Sciatic nerve (tissue), 2 donors: ENCODE results near the gene RHBDF2. TPM values are rescaled to one million over a fixed set of nuclear protein-coding genes. Genes with fewer than 3 reads are reported as not detected.

Experiments used
- ATAC-seq: fragments of 200-7000 bp; cut with Tn5 transposase; one replicate; pipeline ENCODE4 v1.9.1; 2020; ENCODE audit warnings: mild to moderate bottlenecking, moderate library complexity
- DNase-seq: peaks from one replicate; pipeline ENCODE4 v3.0.0-alpha.2; 2020; ENCODE audit warnings: low spot score
- intact Hi-C: fragments of 100-400 bp; cut with DNase I; formaldehyde crosslinking; loops from one replicate; pipeline ENCODE4 v1.14.2; 2022
- total RNA-seq: library from RNA; stranded (reverse); fragmentation: NEBNext Ultra II Directional; extraction: Animal tissue kit (Norgen Biotek cat#: 25700); gene quantifications from one replicate; pipeline ENCODE4 v1.2.1, GENCODE V29; 2021
- donor health status: DM: no; HTN: no; CAD: no.
- donor health status: DM: no; HTN: no; CAD: no.

The RHBDF2 gene
- total RNA-seq, 1 donor from 2014 or later, result 37.9 TPM

DNA sequence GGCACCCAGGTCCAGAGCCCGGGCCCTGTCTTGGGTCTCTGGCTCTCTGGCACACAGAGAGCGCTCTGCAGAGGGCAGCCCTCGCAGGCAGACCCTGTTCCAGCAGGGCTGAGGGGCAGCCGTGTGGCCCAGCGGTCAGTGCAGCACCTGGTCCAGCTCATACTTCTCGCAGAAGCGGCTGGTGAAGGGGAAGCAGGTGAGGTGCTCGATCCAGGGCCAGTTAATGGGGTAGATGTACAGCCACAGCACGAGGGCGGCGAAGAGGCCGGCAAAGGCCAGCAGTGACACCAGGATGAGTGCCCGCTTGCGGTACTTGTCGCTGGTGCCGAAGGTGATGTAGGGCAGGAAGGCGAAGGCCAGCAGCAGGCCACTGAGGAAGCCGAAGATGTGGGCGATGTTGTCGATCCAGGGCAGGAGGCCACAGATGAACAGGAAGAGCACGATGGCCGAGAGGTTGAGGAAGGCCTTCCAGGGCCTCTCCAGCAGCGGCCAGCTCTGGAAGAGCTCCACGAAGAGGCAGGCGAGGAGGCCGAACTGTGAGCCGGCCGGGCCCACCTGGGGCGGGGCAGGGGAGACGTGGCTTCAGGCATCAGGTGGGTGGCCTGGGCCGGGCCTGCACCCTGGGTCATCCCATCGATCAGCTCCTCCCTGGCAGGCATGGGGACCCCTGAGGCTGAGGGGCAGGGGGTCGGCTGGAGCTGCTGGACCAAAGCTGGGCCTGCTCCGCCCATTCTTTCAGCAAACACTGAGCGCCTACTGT is 29.5 kb downstream of the RHBDF2 start:
- intact Hi-C loops, result no loop called here
- DNase-seq (no peak), ATAC-seq (no peak)

DNA sequence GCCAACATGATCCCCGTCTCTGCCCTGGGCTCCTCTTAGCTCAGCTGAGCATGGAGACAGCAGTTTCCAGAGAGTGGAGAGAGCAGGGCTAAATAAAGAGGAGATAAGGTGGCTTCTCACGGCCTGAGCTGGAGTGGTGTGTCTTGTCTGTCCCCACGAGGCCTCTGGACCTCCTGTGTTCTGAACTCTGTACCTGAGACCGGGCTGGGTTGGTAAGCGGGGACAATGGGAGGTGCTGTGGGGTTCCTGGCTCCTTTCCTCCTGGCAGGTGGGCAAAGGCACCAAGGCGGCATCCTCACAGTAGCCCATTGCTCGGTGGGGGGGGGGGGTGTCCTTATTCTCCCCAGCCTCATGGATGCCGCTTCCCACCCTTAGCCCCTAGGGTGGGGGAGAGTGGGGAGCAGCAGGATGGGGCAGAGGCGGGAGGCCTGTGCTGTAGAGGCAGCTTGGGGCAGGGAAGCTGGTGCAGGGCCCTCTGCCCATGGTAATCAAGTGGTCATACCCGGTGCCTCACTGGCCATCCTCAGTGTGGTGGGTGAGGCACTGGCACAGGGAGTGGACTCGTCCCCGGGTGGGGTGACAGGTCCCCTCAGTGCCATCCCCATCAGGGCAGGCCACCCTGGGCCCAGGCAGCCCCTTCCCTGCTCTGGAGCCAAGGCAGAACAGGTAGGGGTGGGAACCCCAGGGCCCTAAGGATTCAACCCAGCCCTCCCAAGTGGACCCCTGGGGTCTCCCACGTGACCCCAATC is 31.1 kb downstream of the RHBDF2 start:
- no peak for ATAC-seq
- DNase-seq, result no peak
- intact Hi-C loops, result loop anchor here (5.0 kb wide), 1 partner anchor 37 kb away; no protein-coding TSS in a partner anchor

DNA sequence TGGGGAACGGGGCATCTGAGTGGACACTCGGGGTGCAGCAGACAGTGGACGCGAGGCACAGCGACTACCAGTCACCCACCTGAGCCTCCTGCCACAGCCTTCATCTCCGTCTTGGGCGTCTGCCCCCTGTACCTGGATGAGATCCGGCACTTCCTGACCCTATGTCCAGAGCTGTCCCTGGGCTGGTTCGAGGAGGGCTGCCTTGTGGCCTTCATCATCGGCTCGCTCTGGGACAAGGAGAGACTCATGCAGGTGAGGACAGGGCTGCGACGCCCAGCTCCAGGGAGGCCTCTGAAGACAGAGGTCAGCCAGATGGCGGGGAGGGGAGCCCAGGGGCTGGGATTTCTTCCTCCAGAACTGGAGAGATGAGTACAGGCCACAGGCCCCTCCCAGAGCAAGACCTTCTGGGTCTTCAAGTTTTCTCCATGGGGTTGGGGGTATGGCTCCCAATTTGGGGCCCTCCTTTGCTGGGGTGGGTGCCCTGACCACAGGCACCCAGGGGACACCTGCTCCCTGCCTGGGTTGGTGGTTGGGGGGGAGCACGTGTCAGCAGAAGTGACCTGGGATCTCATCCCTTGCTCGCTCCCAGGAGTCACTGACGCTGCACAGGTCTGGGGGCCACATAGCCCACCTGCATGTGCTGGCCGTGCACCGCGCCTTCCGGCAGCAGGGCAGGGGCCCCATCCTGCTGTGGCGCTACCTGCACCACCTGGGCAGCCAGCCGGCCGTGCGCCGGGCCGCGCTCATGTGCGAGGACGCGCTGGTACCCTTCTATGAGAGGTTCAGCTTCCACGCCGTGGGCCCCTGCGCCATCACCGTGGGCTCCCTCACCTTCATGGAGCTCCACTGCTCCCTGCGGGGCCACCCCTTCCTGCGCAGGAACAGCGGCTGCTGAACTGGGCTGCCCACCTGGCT is 31.9 kb downstream of the RHBDF2 start:
- intact Hi-C loops, result loop anchor here (5.0 kb wide), 1 partner anchor 38 kb away; no protein-coding TSS in a partner anchor
- DNase-seq (no peak), ATAC-seq (no peak)

DNA sequence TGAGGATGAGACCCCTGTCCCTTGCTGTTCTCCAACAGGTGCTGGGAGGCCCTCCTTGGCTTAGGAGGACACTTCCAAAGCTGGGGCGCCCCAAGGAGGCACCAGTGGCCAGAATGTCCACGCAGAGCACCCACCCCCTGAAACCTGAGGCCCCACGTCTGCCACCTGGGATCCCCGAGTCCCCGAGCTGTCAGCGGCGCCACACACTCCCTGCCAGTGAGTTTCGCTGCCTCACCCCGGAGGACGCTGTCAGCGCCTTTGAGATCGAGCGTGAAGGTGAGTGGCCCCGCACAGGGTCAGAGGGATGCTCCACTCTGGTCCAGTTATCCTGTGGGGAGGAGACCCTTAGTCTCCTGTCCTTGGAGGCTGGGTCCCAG is 32.6 kb downstream of the RHBDF2 start:
- no peak for DNase-seq
- intact Hi-C loops, result loop anchor here (5.0 kb wide), 1 partner anchor 39 kb away; no protein-coding TSS in a partner anchor
- no peak for ATAC-seq

DNA sequence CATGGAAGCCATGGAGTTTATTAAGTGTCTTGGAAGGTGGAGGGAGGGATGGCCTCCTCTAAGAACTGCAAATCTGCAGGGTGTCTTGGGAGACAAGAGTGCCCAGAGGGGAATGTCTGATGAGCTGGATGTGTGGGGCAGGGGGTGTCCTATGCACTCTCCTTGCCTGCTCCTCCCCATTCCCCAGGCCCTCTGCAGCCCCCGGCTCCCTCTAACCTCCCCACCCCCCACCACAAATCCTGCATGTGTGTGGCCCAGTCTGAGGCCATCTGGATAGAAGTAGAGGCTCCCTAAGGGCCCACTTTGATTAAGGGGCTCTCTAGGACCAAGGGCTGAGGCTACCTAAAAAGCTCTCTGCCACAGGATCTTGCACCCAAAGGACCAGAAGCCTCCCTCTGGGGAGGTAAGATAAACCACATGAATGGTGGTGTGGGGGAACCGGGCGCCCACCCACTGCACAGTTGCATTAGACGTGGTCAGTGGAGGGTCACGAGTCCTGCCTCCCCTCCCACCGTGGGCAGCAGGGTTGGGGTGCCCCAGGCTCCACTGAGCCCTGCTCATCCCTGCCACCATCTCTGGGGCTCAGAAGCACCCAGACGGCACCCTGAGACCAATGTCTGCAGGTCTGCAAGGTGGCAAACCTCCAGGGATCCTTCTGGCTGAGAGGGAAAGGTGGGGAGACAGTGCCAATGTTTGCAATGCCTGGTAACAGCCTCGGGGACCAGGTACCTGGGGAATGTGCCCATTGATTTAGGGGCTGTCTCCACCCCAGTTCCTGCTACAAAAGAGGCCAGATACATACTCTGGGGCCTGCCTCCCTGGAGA is 33.2 kb downstream of the RHBDF2 start:
- DNase-seq (no peak), ATAC-seq (no peak)
- intact Hi-C loops, result loop anchor here (5.0 kb wide), 1 partner anchor 39 kb away; no protein-coding TSS in a partner anchor

DNA sequence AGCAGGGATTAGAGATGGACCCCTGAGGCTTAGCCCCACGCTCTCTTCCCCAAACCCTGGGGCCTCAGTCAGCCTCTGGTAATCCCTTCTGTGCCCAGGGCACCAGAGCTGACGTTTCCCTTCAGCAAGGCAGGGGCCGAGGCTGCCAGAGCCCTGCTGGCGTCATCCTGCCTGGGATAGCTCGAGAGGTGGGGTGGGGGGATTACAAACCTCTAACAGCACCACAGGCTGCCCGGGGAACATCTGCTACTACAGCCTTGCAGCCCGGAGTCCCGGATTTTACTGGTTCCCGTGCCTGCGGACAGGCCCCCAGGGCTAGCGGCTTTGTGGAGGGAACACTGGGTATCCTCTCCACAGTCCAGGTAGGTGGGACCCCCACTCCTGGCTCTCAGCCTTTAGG is 33.9 kb downstream of the RHBDF2 start, which contains the start of gene AANAT:
Gene AANAT, plus strand, starts transcription at position 238 of the 400 bp plus-strand sequence. CDS start 1,144 bp downstream, outside the sequence.
- DNase-seq (no peak), ATAC-seq (no peak)
- intact Hi-C loops, result loop anchor here (5.0 kb wide), 1 partner anchor 40 kb away; no protein-coding TSS in a partner anchor

DNA sequence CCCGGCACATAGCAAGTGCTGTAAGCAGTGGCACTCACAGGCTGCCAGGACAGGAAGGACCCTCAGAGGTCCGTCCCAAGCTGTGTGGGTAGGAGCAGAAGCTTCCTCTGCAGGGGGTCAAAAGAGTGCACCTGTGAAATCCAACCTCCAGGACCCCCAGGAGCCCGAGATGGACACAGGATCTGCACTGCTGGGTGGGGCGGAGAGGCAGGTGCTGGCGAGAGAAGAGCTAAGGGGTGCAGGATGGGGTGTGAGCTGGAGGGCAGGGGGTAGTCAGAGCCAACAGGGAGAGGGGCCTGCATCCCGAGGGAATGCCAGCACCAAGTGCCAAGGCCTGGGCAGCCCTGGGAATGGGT is 34.5 kb downstream of the RHBDF2 start:
- intact Hi-C loops, result loop anchor here (5.0 kb wide), 1 partner anchor 41 kb away; no protein-coding TSS in a partner anchor
- DNase-seq (no peak), ATAC-seq (no peak)

DNA sequence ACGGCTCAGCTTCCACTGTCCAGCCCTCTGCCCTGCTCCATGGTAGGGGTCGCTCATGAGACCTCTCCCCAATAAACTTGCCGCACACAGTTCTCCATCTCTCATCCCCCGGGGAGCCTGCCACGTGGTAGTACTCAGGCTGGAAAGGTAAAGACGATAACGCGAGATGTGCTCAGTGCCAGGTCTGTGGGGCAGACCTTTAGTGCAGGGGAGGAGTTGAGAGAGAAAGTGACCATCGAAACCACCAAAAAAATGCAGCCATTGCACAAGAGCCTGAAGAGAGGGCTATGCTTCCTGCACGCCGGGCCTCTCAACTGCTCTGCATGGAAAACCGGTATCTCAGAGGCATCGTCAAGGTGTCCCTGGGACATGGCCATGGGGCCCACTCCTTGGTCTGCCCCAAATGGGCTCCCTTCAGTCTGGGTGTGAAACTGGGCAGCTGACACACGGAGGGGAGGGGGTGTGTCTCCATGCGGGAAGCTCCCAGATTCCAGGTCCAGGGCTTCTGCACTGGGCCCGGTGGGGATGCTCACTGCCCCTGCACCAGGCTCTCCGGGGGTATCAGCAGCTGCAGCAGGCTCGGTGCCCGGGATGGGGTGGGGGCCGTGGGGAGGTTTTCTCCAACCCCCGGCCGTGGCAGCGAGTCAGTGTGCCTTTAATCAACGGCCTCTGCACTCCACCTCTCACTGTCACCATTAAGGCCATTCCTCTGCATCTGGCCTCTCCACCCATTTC is 38.5 kb downstream of the RHBDF2 start:
- intact Hi-C loops, result no loop called here
- ATAC-seq (no peak), DNase-seq (no peak)

DNA sequence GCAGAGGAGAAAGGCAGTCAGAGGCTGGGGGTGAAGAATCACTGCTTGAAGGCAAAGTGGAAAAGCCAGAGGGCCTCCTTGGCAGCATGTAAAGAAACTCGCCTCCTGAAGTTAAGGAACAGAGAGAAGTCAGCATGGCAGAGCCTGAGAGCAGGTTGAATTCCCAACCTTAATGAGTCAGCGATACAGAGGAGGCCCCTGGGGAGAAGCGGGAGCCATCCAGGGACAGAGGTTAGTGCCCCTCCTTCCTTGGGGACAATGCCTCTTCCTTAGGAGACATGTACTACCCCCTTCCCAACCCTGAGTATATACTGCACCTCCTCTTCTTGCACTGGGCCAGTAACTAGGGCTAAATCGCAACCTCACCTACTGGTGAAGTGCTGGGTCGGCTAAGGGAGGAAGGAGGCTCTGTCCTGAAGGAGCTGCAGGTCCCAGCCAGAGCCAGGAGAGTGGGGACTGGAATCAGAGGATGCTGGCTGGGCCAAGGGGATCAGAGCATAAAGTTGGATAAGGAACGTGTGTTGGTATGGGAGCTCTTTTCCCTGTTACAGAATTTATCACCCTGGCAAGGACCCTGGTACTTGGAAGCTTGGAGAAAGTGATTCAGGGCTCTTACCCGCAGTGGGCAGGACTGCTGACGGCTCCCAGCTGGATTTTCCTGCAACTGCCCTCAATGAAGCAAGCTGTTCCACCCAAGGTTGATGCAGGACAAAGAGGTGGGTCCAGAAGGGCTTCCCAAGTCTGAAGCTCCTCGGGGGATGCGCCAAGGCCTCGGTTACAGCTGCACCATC is 39.3 kb downstream of the RHBDF2 start:
- intact Hi-C loops, result no loop called here
- DNase-seq (no peak), ATAC-seq (no peak)

DNA sequence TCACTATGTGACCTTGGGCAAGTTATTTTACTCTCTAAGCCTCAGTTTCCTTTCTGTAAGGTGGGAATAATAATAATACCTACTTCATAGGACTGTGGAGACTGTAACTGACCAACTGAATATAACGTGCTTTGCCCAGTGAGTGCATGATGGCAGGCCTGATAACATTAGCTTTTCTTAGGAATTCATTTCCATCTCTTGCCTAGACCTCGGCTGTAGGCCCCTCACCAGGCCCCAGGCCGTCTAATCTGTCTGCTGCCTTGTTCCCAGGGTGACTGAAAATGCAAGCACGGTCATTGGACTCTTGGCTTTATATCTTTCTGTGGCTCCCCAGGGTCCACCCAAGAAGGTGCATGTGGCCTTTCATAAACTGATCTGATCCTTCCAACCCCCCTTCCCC is 41.5 kb downstream of the RHBDF2 start:
- intact Hi-C loops, result no loop called here
- no peak for ATAC-seq

DNA sequence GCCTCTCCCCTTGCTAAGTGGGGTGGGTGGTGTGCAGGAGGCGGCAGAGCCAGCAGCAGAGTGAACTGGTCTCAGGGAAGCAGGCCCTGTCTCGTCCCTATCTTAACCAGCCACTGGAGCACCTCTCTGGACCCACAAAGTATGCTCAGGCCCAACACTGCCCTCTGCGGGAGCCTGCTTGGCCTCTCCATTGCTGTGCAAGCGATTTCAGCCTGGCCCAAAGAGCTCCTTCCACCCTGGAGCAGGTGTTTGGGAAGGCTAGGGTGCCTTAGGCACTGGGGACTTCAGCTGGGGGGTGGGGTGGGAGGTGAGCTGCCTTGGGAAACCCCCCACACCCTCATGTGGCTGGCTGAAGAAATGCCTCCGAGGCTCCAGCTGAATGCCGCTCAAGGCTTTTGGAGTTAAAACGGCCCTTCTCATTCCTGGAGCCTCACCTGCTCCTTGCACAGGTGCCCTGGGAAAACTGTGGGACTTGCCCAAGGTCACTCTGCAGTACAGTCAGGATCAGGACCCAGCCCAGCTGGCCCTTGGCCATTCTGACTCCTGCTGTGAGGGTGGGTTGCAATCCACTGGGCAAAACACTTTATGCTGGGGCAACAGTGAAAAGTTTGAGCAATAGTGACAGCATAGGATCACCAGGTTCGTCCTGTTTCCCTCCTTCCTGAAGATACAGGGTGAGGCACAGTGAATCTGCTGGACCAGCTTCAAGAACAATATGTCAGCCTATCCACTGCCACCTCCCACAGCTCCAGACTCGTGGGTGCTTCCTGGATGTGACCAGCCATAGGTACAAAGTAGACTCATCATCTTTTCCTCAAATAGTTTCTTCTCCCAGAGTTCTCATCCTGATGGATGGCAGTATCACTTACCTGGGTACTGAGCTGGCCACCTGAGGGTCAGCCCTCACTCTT is 42.4 kb downstream of the RHBDF2 start:
- ATAC-seq (peak; percentile 31), DNase-seq (no peak)
- intact Hi-C loops, result no loop called here

More for the DNA sequence above, 41.5 kb downstream of the RHBDF2 start:
- DNase-seq, result no peak

DNA sequence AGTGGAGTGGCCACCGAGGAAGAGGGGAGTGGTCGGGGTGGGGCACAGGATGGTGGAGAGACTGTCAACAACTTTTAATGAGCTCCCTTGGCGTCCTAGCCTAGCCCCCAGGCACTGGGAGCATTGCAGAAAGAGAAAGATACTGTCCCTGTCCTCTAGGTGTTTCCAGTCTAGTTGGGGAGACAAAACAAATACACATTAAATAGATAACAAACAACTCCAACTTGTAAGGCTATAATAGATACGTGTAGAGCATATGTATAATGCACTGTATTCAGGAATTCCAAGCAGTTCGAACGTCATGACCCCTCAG is 47.8 kb downstream of the RHBDF2 start:
- intact Hi-C loops, result no loop called here
- ATAC-seq, result no peak
- DNase-seq, result no peak

DNA sequence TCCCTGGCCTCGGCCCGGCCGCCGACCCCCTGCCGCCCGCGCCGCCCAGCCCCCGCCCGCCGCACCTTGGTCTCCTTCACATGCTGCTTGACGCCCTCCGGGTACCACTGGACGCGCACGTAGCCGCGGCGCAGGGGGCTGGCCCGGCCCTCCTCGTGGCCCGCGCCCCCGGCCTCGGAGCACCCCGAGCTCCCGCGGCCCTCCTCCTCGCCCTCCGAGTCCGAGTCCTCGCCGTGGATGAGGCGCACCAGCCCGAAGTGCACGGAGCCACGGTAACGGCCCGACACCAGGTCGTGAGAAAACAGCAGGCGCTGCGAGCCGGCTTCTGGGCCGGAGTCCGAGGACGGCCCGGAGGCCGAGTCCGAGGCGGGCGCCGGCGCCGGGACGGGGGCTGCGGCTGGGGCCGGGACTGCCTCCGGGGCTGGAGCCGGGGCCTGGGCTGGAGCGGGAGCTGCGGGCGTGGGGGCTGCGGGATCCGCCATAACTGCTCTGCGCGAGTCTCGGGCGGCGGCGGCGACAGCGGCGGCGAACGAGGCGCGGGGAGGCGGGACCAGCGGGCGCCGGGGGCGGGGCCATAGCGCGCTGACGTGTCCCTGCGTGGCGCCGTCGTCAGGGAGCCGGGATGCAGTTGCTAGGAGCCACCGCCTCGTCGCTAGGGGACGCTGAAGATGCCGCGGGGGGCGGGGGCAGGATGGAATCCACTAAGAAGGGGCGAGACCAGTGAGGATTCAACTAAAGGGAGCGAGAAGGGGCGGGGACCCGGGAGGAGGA is 48.4 kb downstream of the RHBDF2 start, which contains the start of gene UBE2O:
Gene UBE2O, minus strand, starts transcription at position 493 of the 771 bp plus-strand sequence. Its CDS starts 11 bp downstream, at position 482.
- DNase-seq, result peak; percentile 90
- intact Hi-C loops, result no loop called here
- peak; percentile 97 for ATAC-seq

DNA sequence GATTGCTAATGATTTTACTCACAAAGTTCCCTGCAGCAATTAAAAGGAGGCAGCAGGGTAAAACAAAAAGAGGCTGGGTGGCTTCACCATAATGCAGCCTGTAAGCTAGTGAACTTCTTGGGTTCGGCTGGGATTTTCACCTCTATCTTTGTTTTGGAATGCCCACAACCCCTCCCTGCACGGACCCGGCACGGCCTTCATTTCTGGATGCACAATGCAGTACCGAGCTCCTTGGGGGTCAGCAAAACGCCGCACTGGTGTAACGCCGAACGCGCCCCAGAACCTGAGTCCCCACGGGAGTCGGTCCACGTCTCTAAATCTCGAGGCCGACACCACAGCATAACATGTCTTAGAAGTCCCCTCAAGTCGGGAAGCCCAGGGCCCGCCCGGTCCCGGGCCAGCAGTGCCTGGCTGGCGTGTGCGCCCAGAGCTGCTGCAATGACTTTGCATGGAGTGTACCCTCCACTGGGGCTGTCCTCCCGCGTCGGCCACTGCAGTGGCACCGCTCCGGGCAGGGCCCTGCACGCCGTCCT is 49.0 kb downstream of the RHBDF2 start:
- DNase-seq (no peak), ATAC-seq (no peak)
- intact Hi-C loops, result no loop called here

DNA sequence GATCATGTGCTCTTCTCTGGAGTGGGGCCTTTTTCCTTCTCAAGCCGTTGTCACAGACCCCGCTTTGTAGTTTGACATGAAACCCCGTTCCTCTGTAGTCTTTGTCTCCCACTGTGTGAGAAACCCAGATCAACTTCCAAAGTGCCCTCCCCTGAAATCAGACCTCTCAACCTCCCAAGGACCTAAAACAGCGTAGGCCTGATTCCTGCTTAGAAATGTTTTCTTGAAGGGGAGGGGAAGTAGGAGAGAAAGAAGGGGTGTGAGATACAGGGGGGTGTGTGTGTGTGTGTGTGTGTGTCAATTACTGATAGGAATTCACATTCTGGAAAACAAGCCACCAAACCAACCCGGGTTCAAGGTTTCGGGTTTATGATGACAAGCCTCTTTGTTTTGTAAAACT is 49.7 kb downstream of the RHBDF2 start:
- ATAC-seq (no peak), DNase-seq (no peak)
- intact Hi-C loops, result no loop called here
